8988T (cell line): ENCODE measurements around the gene SIX4.
A peak's percentile ranks its signal among the peaks of the same experiment; 100 is the strongest.

ENCODE experiments used
- DNase-seq: peaks from one replicate; pipeline ENCODE4 v3.0.0; 2011

Gene SIX4

GRCh38 chr14:60721326-60722106 lies 2.6 kb downstream of the SIX4 start:
- DNase-seq, result peak; percentile 68

GRCh38 chr14:60720962-60721325 lies 3.2 kb downstream of the SIX4 start:
- peak; percentile 20 for DNase-seq

- DNase-seq, result no peak
Observed at GRCh38 chr14:60720391-60720790, 3.8 kb downstream of the SIX4 start.

- no peak for DNase-seq
Observed at GRCh38 chr14:60713513-60713912, 10.6 kb downstream of the SIX4 start.

- no peak for DNase-seq
Observed at GRCh38 chr14:60710494-60710893, 13.7 kb downstream of the SIX4 start.

GRCh38 chr14:60707858-60708257 lies 16.3 kb downstream of the SIX4 start:
- DNase-seq, result no peak

GRCh38 chr14:60705100-60705499 lies 19.1 kb downstream of the SIX4 start:
- no peak for DNase-seq

- no peak for DNase-seq
Observed at GRCh38 chr14:60700598-60700997, 23.6 kb downstream of the SIX4 start.

- DNase-seq, result no peak
Observed at GRCh38 chr14:60695327-60695726, 28.8 kb downstream of the SIX4 start.

GRCh38 chr14:60691383-60692113 lies 32.6 kb downstream of the SIX4 start:
- DNase-seq, result no peak

GRCh38 chr14:60686865-60687264 lies 37.3 kb downstream of the SIX4 start:
- no peak for DNase-seq

GRCh38 chr14:60684203-60684602 lies 39.9 kb downstream of the SIX4 start:
- no peak for DNase-seq

GRCh38 chr14:60681271-60681670 lies 42.9 kb downstream of the SIX4 start:
- no peak for DNase-seq

- no peak for DNase-seq
Observed at GRCh38 chr14:60680511-60680910, 43.6 kb downstream of the SIX4 start.

- DNase-seq, result no peak
Observed at GRCh38 chr14:60679566-60680258, 44.4 kb downstream of the SIX4 start.

GRCh38 chr14:60677701-60678100 lies 46.5 kb downstream of the SIX4 start:
- no peak for DNase-seq

GRCh38 chr14:60670989-60671388 lies 53.2 kb downstream of the SIX4 start:
- DNase-seq, result no peak

- no peak for DNase-seq
Observed at GRCh38 chr14:60668431-60669112, 55.6 kb downstream of the SIX4 start.

GRCh38 chr14:60665177-60665550 lies 59.0 kb downstream of the SIX4 start:
- no peak for DNase-seq

GRCh38 chr14:60662982-60663381 lies 61.2 kb downstream of the SIX4 start:
- DNase-seq, result no peak

GRCh38 chr14:60661721-60662120 lies 62.4 kb downstream of the SIX4 start:
- no peak for DNase-seq
